ENCODE measurements around the gene ACTR5. TPM values are rescaled to one million over a fixed set of nuclear protein-coding genes. Genes with fewer than 3 reads are reported as not detected.
A peak's percentile ranks its signal among the peaks of the same experiment; 100 is the strongest.

ACTR5 gene
- total and polyA plus RNA-seq, 2 of the 13 experiments (the other 11 are each of a cell fraction or from before 2014, with no cell fraction given): 19.5 to 20.5 TPM

DNA sequence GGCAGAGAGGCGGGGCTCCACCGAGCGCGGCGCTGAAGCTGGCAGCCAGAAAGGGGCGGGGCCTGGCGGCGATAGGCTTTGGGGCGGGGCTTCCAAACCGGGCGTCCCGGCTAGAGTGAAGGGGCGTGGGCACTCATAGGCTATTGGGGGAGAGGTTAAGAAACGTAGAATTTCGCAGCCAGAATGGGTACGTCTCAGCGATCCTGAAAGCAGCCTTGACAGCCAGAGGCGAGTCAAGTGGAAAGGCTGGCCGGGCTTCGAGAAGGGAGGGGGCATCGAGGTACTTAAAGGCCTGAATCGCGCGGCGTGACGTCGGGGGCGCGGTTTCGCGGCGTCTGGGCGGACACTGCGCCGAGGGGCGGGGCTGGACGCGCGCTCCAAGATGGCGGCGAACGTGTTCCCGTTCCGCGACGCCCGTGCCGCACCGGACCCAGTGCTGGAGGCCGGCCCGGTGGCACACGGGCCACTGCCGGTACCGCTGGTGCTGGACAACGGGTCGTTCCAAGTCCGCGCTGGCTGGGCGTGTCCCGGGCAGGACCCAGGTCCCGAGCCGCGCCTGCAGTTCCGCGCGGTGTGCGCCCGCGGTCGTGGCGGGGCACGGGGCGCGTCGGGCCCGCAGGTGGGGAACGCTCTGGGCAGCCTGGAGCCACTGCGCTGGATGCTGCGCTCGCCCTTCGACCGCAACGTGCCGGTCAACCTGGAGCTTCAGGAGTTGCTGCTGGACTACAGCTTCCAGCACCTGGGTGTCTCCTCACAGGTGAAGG is at the start of gene ACTR5 (continued):
- TF ChIP-seq, protein P1, sequence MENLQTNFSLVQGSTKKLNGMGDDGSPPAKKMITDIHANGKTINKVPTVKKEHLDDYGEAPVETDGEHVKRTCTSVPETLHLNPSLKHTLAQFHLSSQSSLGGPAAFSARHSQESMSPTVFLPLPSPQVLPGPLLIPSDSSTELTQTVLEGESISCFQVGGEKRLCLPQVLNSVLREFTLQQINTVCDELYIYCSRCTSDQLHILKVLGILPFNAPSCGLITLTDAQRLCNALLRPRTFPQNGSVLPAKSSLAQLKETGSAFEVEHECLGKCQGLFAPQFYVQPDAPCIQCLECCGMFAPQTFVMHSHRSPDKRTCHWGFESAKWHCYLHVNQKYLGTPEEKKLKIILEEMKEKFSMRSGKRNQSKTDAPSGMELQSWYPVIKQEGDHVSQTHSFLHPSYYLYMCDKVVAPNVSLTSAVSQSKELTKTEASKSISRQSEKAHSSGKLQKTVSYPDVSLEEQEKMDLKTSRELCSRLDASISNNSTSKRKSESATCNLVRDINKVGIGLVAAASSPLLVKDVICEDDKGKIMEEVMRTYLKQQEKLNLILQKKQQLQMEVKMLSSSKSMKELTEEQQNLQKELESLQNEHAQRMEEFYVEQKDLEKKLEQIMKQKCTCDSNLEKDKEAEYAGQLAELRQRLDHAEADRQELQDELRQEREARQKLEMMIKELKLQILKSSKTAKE (CRISPR knock-in tag; IDR thresholded peaks at IDR 0.05; ENCODE audit: borderline replicate concordance): no peak; the same call in 1 of the 2 replicates
- TF ChIP-seq, protein P2, sequence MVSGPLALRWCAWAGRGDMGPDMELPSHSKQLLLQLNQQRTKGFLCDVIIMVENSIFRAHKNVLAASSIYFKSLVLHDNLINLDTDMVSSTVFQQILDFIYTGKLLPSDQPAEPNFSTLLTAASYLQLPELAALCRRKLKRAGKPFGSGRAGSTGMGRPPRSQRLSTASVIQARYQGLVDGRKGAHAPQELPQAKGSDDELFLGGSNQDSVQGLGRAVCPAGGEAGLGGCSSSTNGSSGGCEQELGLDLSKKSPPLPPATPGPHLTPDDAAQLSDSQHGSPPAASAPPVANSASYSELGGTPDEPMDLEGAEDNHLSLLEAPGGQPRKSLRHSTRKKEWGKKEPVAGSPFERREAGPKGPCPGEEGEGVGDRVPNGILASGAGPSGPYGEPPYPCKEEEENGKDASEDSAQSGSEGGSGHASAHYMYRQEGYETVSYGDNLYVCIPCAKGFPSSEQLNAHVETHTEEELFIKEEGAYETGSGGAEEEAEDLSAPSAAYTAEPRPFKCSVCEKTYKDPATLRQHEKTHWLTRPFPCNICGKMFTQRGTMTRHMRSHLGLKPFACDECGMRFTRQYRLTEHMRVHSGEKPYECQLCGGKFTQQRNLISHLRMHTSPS (CRISPR knock-in tag; IDR thresholded peaks at IDR 0.05; ENCODE audit: low read depth): no peak
- no peak for TF ChIP-seq SP140L (CRISPR knock-in tag; IDR thresholded peaks at IDR 0.05; ENCODE audit: borderline replicate concordance)
- TF ChIP-seq FOXA1 (IDR thresholded peaks at IDR 0.05): no peak
- TF ChIP-seq FOXA1 (CRISPR knock-in tag; IDR thresholded peaks at IDR 0.05): peak; percentile 4; the same call in 1 of the 2 replicates
- TF ChIP-seq, protein P3, sequence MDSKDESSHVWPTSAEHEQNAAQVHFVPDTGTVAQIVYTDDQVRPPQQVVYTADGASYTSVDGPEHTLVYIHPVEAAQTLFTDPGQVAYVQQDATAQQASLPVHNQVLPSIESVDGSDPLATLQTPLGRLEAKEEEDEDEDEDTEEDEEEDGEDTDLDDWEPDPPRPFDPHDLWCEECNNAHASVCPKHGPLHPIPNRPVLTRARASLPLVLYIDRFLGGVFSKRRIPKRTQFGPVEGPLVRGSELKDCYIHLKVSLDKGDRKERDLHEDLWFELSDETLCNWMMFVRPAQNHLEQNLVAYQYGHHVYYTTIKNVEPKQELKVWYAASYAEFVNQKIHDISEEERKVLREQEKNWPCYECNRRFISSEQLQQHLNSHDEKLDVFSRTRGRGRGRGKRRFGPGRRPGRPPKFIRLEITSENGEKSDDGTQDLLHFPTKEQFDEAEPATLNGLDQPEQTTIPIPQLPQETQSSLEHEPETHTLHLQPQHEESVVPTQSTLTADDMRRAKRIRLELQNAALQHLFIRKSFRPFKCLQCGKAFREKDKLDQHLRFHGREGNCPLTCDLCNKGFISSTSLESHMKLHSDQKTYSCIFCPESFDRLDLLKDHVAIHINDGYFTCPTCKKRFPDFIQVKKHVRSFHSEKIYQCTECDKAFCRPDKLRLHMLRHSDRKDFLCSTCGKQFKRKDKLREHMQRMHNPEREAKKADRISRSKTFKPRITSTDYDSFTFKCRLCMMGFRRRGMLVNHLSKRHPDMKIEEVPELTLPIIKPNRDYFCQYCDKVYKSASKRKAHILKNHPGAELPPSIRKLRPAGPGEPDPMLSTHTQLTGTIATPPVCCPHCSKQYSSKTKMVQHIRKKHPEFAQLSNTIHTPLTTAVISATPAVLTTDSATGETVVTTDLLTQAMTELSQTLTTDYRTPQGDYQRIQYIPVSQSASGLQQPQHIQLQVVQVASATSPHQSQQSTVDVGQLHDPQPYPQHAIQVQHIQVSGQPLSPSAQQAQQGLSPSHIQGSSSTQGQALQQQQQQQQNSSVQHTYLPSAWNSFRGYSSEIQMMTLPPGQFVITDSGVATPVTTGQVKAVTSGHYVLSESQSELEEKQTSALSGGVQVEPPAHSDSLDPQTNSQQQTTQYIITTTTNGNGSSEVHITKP (CRISPR knock-in tag; IDR thresholded peaks at IDR 0.05; ENCODE audit: low read depth): no peak
- TF ChIP-seq ZMYM2 (CRISPR knock-in tag; IDR thresholded peaks at IDR 0.05): 0 out of 2 replicates have a peak, but pooled peaks have one; percentile 2
- TF ChIP-seq ZNF510 (CRISPR knock-in tag; IDR thresholded peaks at IDR 0.05; ENCODE audit: low read depth): peak; percentile 82
- TF ChIP-seq CREM (IDR thresholded peaks at IDR 0.05): peak; percentile 62
- no peak for TF ChIP-seq CREM (CRISPR knock-in tag; IDR thresholded peaks at IDR 0.05)
- peak; percentile 97 for TF ChIP-seq ZNF563 (CRISPR knock-in tag; IDR thresholded peaks at IDR 0.05)
- TF ChIP-seq KLF13 (CRISPR knock-in tag; IDR thresholded peaks at IDR 0.05): peak; percentile 91; the same call in 1 of the 2 replicates
- peak; percentile 66 for TF ChIP-seq TEAD3 (CRISPR knock-in tag; optimal IDR thresholded peaks at IDR 0.05; ENCODE audit: borderline replicate concordance)
- no peak for TF ChIP-seq RFX3 (CRISPR knock-in tag; IDR thresholded peaks at IDR 0.05)
- TF ChIP-seq SIX1 (CRISPR knock-in tag; IDR thresholded peaks at IDR 0.05; ENCODE audit: borderline replicate concordance): no peak
- TF ChIP-seq SOX6 (IDR thresholded peaks at IDR 0.05): no peak
- peak; percentile 59 for TF ChIP-seq SOX6 (CRISPR knock-in tag; IDR thresholded peaks at IDR 0.05)
- TF ChIP-seq TGIF2 (CRISPR knock-in tag; IDR thresholded peaks at IDR 0.05): no peak; the same call in none of the 2 replicates
- peak; percentile 98; the same call in 1 of the 2 replicates for TF ChIP-seq ISX (CRISPR knock-in tag; conservative IDR thresholded peaks at IDR 0.05)
